Measurements from ENCODE around the gene RBMS1.
"Not testable (repeated sequence)": the region's sequence is repeated elsewhere in the genome, so short reads cannot be mapped to it uniquely, and the experiment has no call there.

RBMS1 gene

GRCh38 chr2:160380000-160380570 is 113.5 kb downstream of the RBMS1 start:
- no peak for DNase-seq (ENCODE audit: low spot score)

- DNase-seq (ENCODE audit: low spot score), result no peak
Observed at GRCh38 chr2:160379399-160379798, 114.2 kb downstream of the RBMS1 start.

- no peak for DNase-seq (ENCODE audit: low spot score)
Observed at GRCh38 chr2:160377204-160377995, 116.2 kb downstream of the RBMS1 start.

DNA sequence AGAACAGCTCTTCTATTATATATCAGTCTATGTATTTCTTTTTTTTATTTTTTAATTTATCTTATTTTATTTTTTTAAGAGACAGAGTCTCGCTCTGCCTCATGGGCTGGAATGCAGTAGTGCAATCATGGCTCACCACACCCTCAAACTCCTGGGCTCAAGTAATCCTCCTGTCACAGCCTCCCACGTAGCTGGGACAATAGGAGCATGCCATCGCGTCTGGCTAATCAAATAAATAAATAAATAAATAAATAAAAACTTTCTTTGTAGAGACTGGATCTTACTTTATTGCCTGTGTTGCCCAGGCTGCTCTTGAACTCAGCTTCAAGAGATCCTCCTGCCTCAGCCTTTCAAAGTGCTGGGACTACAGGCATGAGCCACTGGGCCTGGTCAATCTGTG is 117.0 kb downstream of the RBMS1 start:
- no peak for DNase-seq (ENCODE audit: low spot score)

DNA sequence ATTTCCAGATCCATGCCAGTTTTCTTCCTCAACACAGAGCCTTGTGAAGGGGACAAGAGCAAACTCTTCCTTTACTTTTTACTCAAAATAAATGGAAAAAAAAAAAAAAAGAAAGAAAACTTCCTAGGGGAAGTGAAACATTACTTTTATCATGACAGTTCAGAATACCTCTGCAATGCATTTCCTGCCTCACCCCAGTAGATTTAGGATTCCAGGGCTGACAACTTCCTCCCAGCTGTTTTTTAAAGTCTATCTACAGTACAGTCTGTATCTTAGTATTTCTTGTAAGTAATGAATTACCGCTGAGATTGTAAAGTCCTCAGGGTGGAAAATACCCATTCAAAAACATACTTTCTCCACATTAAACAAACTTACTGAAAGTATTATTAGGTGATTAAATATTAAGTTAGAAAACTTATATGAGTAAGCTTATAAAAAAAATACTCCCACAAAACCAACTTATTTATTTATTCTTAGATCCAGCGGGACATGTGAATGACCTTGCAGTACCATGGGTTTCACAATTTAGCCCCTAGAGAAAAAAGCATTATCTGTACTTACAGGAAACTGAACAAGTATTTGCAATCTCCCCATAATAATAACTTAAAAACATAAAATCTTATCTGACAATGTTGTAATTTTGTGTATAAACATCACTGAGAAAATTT is 117.7 kb downstream of the RBMS1 start:
- DNase-seq (ENCODE audit: low spot score), result no peak

DNA sequence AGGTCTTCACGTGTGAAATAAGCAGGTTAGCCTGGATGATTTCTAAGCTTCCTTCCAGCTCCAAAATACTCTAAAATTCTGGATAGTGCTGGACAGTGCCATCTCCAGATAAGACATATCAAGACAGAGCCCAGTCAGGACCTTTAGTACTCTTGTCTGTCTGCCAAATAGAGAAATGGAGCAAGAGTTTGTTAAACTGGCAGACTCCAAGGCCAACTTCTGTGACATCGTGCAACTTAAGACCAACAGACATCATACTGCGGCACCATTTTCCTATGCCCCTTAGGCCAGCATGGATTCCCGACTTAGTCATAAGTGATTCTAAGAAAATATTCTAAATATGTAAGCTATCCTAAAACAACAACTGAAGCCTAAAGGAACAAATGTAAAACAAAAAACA is 118.6 kb downstream of the RBMS1 start:
- DNase-seq (ENCODE audit: low spot score), result no peak

DNA sequence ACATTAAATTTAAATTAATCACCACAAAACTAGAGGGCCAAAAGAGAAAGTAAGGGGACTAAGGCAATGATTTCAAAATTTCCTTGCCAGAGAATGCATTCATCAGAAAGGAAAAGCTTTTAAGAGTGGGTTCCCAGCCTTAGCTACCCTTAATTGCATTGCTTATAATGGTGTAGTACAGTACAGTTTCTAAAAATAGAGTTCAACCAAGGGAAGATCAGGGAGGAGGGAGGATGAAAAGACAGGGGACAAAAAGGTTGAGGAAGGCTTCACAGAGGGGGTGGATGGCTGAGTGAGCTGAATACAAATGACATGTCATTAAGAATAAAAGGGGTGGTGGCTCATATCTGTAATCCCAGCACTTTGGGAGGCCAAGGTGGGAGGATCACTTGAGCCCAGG is 119.9 kb downstream of the RBMS1 start:
- no peak for DNase-seq (ENCODE audit: low spot score)

DNA sequence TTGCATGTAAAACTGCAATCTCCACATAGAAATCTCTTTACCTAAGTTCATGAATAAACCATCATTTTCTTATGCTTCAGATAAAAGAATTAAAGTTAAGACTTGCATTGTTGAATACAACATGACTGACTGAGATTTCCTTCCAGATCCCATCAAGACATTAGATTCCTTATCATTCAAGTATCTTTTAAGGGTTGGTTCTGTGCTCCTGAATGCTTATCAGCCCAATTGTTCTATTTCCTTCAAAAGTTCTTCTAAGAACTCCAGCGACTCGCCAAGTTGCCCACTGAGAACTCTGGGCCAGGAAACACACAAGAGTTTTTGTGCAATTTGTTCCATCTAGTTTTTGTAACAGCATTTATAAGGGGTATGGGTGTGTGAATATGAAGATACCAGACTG is 120.3 kb downstream of the RBMS1 start:
- no peak for DNase-seq (ENCODE audit: low spot score)

DNA sequence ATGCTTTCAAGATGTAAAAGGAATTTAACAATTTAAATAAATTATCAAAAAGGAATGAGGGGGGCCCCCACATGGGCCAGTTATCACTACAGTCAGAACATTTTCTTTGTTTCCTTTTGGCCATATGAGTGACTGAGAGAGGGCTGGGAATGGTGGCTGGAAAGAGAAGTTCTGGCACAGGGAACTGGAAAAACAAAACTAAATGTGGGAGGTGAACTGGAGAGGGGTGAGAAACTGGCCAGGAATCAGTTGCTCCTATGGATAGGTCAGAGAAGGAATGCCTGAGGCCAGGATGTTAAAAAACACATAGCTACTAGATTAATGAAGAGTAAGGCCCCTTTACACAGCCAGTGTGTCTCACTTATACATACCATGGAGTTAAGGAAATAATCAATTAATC is 121.0 kb downstream of the RBMS1 start:
- DNase-seq (ENCODE audit: low spot score), result no peak

GRCh38 chr2:160372010-160372356 is 121.6 kb downstream of the RBMS1 start:
- no peak for DNase-seq (ENCODE audit: low spot score)

GRCh38 chr2:160371251-160372009 is 122.2 kb downstream of the RBMS1 start:
- no peak for DNase-seq (ENCODE audit: low spot score)

DNA sequence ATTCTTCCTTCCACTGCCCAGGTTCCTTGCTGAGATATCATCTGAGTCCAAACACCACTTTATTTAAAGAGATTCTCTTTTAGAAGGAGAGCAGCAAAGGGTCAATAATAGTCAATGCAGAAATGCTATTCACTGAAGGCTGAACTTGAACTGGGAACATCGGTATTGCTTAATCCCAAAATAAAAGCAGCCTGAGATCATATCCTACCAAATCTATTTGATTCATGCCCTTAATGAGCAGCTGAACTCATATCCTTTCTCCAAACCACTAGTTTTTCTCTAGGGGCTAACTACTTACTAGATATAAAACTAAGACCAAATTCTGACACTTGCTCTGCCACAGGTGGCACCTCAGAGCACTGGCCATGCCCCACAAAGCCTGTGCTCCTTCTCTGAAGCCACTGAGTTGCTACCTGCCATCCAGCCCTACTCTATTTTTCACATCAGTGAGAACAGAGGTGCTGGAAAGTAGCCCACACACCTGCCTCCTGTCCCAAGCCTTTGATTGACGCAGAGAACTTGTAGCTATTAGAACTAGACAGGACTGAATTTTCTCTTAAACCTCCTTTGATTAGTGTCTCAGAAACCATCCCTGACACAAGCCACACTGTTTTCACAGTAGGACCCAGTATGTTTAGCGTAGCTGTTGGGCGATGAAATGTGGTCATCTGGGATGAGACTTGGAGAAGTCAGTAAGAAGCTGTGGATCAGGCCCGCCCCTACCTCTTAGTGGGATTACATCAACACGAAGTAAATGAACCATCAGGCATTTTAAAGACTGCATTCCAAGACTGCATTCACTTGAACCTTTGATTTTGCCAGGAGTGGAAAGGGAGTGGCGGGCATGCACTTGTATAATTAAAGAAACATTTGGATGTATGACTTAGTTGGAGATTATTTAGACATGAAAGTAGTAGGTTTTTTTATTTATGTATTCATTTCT is 124.3 kb downstream of the RBMS1 start:
- no peak for DNase-seq (ENCODE audit: low spot score)

DNA sequence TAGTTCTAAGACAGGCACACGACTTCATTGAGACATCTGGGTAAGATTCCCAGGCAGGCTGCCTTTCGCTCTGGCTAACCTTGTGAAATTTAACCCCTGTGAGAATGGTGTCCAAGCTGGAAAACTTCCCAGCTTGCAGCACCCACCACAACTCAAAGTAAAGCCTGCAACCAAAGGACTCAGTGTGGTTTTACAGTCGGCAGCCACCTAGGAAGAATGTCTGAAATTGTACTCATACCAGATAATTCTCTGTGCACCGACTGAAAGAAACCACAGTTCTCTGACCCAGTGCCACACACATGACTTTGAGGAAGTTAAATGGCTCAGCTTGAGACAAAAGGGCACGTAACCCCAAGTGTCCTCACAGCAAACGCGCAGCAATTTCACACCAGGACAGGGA is 125.7 kb downstream of the RBMS1 start:
- peak; percentile 26 for DNase-seq (ENCODE audit: low spot score)

DNA sequence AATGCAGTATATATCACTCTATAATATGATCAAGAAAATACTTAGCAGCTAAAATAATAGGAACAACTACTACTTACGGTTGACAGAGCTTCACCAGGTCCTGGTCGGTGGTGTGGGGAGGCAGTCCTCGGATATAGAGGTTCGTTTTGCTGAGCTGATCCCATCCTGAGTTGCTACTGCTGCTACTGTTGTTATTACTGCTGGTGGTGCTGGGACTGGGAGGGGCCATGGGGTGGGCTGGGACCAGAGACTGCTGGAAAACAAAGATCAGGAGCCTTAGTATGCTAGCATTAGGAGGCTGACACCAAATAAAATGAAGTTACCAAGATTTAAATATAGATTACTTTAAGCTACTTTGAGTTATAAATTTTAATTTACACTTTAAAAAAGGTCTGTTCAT is 126.5 kb downstream of the RBMS1 start:
- DNase-seq (ENCODE audit: low spot score), result not testable (repeated sequence)

DNA sequence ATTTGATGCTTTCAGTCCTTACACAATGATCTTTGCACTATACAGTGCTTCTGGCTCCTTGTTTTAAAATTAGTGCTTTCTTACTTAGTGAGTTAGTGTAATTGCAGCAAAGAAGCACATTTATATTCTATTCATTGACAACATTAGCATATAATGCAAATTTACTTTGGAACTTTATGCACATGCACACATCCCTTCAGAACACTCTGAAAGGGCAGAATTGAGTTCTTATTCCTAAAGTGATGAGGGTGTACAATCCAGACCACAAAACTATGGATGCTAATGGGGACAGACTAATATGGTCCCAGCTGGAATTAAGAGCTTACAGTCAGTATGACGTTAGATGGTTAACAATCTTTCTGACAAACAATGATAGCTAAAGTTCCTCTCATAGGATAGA is 127.1 kb downstream of the RBMS1 start:
- DNase-seq (ENCODE audit: low spot score), result no peak

GRCh38 chr2:160365716-160366367 is 127.8 kb downstream of the RBMS1 start:
- peak; percentile 9 for DNase-seq (ENCODE audit: low spot score)

DNA sequence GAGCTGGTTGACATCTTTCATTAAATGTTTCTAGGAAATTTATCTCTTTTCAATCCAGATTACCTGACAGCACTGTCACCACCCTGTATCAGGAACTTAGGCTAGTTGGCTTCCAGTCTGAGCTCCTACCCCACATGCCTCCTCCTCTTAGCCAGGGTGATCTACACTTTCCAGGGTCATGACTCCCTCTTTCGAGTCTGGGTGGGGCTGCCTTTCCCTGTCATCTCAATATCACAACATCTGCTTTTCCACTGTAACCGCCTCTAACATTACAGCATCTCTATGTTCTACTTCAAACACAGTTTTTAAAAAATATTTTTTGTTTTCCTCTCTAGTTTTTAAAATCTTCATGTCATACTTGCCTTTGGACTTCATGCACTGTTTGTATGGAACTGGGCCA is 129.2 kb downstream of the RBMS1 start:
- DNase-seq (ENCODE audit: low spot score), result no peak

- DNase-seq (ENCODE audit: low spot score), result no peak
Observed at GRCh38 chr2:160363961-160364360, 129.6 kb downstream of the RBMS1 start.

DNA sequence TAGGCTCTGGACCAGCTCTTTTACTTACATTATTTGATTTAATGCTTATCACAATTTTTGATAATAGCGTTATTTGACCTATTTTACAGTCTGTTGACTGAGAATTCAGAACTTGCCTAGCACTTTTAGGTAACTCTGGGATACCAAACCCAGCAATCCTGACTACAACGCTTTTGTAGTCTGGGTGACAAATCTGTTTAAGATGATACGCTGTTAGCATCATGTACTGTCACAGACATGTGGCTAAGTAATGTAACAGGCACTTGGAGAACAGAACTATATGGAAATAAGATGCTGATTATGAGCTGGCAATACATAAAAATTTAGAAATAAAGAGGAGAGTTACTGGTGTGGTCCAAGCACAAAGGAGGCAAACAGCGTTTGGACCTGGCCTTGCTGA is 130.6 kb downstream of the RBMS1 start:
- DNase-seq (ENCODE audit: low spot score), result no peak

DNA sequence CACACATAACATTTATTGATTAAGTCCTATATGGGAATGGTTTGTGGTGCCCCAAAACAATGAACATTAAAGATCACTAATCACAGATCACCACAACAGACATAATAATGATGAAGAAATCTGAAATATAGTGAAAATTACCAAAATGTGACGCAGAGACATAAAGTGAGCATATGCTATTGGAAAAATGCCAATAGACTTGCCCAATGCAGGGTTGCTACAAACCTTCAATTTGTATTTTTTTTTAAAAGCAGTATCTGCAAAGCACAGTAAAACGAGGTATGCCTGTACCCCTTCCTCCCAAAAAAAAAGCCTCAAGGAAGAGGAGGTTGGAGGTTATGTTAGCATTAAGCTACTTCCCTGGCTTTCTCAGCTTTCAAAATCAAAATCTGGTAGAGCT is 131.1 kb downstream of the RBMS1 start:
- DNase-seq (ENCODE audit: low spot score), result no peak

DNA sequence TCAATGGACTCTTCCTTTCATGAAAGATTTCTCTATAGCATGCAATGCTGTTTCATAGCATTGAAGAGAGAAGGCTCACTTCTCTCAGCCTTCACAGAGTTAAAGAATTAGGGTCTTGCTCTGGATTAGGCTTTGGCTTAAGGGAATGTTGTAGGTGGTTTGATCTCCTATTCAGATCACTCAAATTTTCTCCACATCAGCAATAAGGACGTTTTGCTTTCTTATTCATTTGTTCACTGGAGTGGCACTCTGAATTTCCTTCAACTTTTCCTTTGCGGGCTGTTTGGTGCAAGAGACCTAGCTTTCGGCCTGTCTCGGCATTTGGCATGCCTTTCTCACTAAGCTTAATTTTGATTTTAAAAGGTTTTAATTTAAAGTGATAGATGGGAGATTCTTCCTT is 131.6 kb downstream of the RBMS1 start:
- DNase-seq (ENCODE audit: low spot score), result no peak
